Activated CD4-positive, alpha-beta T cell treated with anti-CD3 and anti-CD28 coated beads, Interleukin-2, amount 10 ng/mL, durations not matched to agents 24 days and 14 days (primary cell): ENCODE data around the gene ATP8B4. TPM values are rescaled to one million over a fixed set of nuclear protein-coding genes. Genes with fewer than 3 reads are reported as not detected.

ENCODE experiments used
- total RNA-seq: library from RNA; stranded (reverse); gene quantifications from 2 replicates; pipeline ENCODE4 v1.2.3, GENCODE V29; 2022

Gene ATP8B4
- total RNA-seq, 1 donor from 2014 or later, result 38.5 TPM

Other genes with a start within 250 kb of the ATP8B4 start
- 75.4 and 76.0 TPM in 2 replicates for gene SLC27A2, start 63.0 kb upstream of the ATP8B4 start, total RNA-seq
- gene HDC, start 146.5 kb upstream of the ATP8B4 start, total RNA-seq, result 2.7 and 3.1 TPM in 2 replicates
- 78.3 and 79.5 TPM in 2 replicates for gene GABPB1, start 236.0 kb upstream of the ATP8B4 start, total RNA-seq